ENCODE measurements around the gene DUSP23. TPM values are rescaled to one million over a fixed set of nuclear protein-coding genes. Genes with fewer than 3 reads are reported as not detected.

The DUSP23 gene
- total and polyA plus RNA-seq, 7 donors: 18.5 to 236 (median 46.5) TPM

GRCh38 chr1:159803956-159804689 lies 23.4 kb downstream of the DUSP23 start:
- ATAC-seq: no peak
- H3K27ac ChIP-seq: no peak overlapping the region
- DNase-seq: no peak
- H3K36me3 ChIP-seq (ENCODE audit: insufficient read depth in 1 of 2, low read depth in 1 of 2): no peaks in the 10 kb centered on the region
- H3K27me3 ChIP-seq (ENCODE audit: insufficient read depth in 3 of 3, low read length in 2 of 3): peaks cover 0 to 5% (median 0%) of the 10 kb centered on the region in 3 donors
- 68 to 71% (median 70%) methylated on average over 7 of the region's 7 CpGs for WGBS, 3 donors
- intact Hi-C loops (cut with DNase I): loop anchor here in 1 of 2 donors (5.0 kb wide), 1 partner anchor 48 kb away; no protein-coding TSS in a partner anchor
- no peaks in the 10 kb centered on the region for H3K4me1 ChIP-seq
- no peak overlapping the region for H3K4me3 ChIP-seq
- no peaks in the 10 kb centered on the region for H3K9me3 ChIP-seq
- no peak for TF ChIP-seq CTCF (IDR thresholded peaks at IDR 0.05)

- H3K4me1 ChIP-seq: no peaks in the 10 kb centered on the region
- WGBS, 3 donors: 21 to 33% (median 29%) methylated on average over 2 of the region's 2 CpGs
- no peak overlapping the region for H3K4me3 ChIP-seq
- H3K9me3 ChIP-seq: no peaks in the 10 kb centered on the region
- DNase-seq (no peak), ATAC-seq (no peak)
- H3K27ac ChIP-seq: no peak overlapping the region
- no peaks in the 10 kb centered on the region for H3K36me3 ChIP-seq (ENCODE audit: insufficient read depth in 1 of 2, low read depth in 1 of 2)
- H3K27me3 ChIP-seq (ENCODE audit: insufficient read depth in 3 of 3, low read length in 2 of 3): peaks cover 0 to 5% (median 0%) of the 10 kb centered on the region in 3 donors
- no peak for TF ChIP-seq CTCF (IDR thresholded peaks at IDR 0.05)
- intact Hi-C loops (cut with DNase I): loop anchor here in 1 of 2 donors (1.0 to 5.0 kb wide), 2 partner anchors 41 to 47 kb away; no protein-coding TSS in a partner anchor
Observed at GRCh38 chr1:159804924-159805323, 24.2 kb downstream of the DUSP23 start.

- Histone ChIP-seq H3K27me3 (ENCODE audit: insufficient read depth in 3 of 3, low read length in 2 of 3) (no peaks in the 10 kb centered on the region), H3K4me3 (no peak overlapping the region), H3K9me3 (no peaks in the 10 kb centered on the region), H3K36me3 (ENCODE audit: insufficient read depth in 1 of 2, low read depth in 1 of 2) (no peaks in the 10 kb centered on the region), H3K27ac (no peak overlapping the region), H3K4me1 (no peaks in the 10 kb centered on the region)
- intact Hi-C loops (cut with DNase I): no loop called here
- TF ChIP-seq CTCF (IDR thresholded peaks at IDR 0.05): no peak
- no peak for DNase-seq
- no peak for ATAC-seq
- 91 to 95% (median 91%) methylated on average over 8 of the region's 8 CpGs for WGBS, 3 donors
Observed at GRCh38 chr1:159815926-159816325, 35.2 kb downstream of the DUSP23 start.

- WGBS, 3 donors: 83 to 88% (median 83%) methylated on average over 10 to 11 of the region's 11 CpGs
- no peak for ATAC-seq
- no peak for DNase-seq
- Histone ChIP-seq H3K27ac (no peak overlapping the region), H3K9me3 (no peaks in the 10 kb centered on the region), H3K4me3 (no peak overlapping the region), H3K27me3 (ENCODE audit: insufficient read depth in 3 of 3, low read length in 2 of 3) (peaks cover 0 to 3% (median 0%) of the 10 kb centered on the region in 3 donors), H3K36me3 (ENCODE audit: insufficient read depth in 1 of 2, low read depth in 1 of 2) (no peaks in the 10 kb centered on the region), H3K4me1 (no peaks in the 10 kb centered on the region)
- intact Hi-C loops (cut with DNase I): no loop called here
- no peak for TF ChIP-seq CTCF (IDR thresholded peaks at IDR 0.05)
Observed at GRCh38 chr1:159817276-159818041, 36.7 kb downstream of the DUSP23 start.

All from psoas muscle (tissue), 8 donors.